Measurements from ENCODE around the gene DCK.
A peak's percentile ranks its signal among the peaks of the same experiment; 100 is the strongest.

The DCK gene

GRCh38 chr4:70992391-70992881, 1.0 kb upstream of the DCK start:
- Histone ChIP-seq H3K79me2 (ENCODE audit: low read length) (peaks cover 44% of the 10 kb centered on the region), H3K27ac (ENCODE audit: low read length) (peak overlapping the region; percentile 55; the same call in 1 of the 2 replicates)
- no peak for DNase-seq

GRCh38 chr4:70994069-70994366, 569 bp downstream of the DCK start:
- H3K9me2 ChIP-seq (replicated peaks; ENCODE audit: insufficient read depth, low read length) = no peaks in the 10 kb centered on the region
- peak overlapping the region; percentile 98 for H3K4me3 ChIP-seq (ENCODE audit: low read length)
- peak; percentile 16 for DNase-seq
- H2AFZ ChIP-seq (ENCODE audit: low read length) = peak overlapping the region; percentile 64
- peaks cover 60% of the 10 kb centered on the region for H3K79me2 ChIP-seq (ENCODE audit: low read length)
- H3K9ac ChIP-seq (ENCODE audit: low read length) = peak overlapping the region; percentile 75
- H3F3A ChIP-seq (ENCODE audit: insufficient read depth, low read length) = peaks cover 18% of the 10 kb centered on the region
- peak overlapping the region; percentile 86 for H3K4me2 ChIP-seq (ENCODE audit: low read depth, low read length)
- TF ChIP-seq CTCF (IDR thresholded peaks at IDR 0.05; ENCODE audit: low read length) = no peak
- no peak for TF ChIP-seq EZH2phosphoT487 (IDR thresholded peaks at IDR 0.05; ENCODE audit: low read length)
- no peak for TF ChIP-seq EZH2 (optimal IDR thresholded peaks at IDR 0.05; ENCODE audit: low read depth, low read length)
- no peaks in the 10 kb centered on the region for H3K27me3 ChIP-seq (replicated peaks; ENCODE audit: insufficient read depth, low read length)
- H4K20me1 ChIP-seq (ENCODE audit: insufficient read depth, low read length) = peaks cover 8% of the 10 kb centered on the region; the same call in 1 of the 2 replicates
- H3K36me3 ChIP-seq (replicated peaks; ENCODE audit: insufficient read depth, low read length) = peaks cover 13% of the 10 kb centered on the region; the same call in 1 of the 2 replicates
- H3K9me3 ChIP-seq (replicated peaks; ENCODE audit: insufficient read depth, low read length) = no peaks in the 10 kb centered on the region
- peak overlapping the region; percentile 55; the same call in 1 of the 2 replicates for H3K27ac ChIP-seq (ENCODE audit: low read length)
- H3K4me1 ChIP-seq (ENCODE audit: low read length) = peaks cover 23% of the 10 kb centered on the region; the same call in 1 of the 2 replicates

More at GRCh38 chr4:70992391-70992881, 1.0 kb upstream of the DCK start:
- TF ChIP-seq EZH2phosphoT487 (IDR thresholded peaks at IDR 0.05; ENCODE audit: low read length) (no peak), CTCF (IDR thresholded peaks at IDR 0.05; ENCODE audit: low read length) (no peak), EZH2 (optimal IDR thresholded peaks at IDR 0.05; ENCODE audit: low read depth, low read length) (no peak)
- peak overlapping the region; percentile 98 for H3K4me3 ChIP-seq (ENCODE audit: low read length)
- H3K4me2 ChIP-seq (ENCODE audit: low read depth, low read length) = peak overlapping the region; percentile 86
- peaks cover 8% of the 10 kb centered on the region; the same call in 1 of the 2 replicates for H4K20me1 ChIP-seq (ENCODE audit: insufficient read depth, low read length)
- no peaks in the 10 kb centered on the region for H3K36me3 ChIP-seq (replicated peaks; ENCODE audit: insufficient read depth, low read length)
- H3K9me2 ChIP-seq (replicated peaks; ENCODE audit: insufficient read depth, low read length) = no peaks in the 10 kb centered on the region
- H3K4me1 ChIP-seq (ENCODE audit: low read length) = peaks cover 20% of the 10 kb centered on the region; the same call in 1 of the 2 replicates
- peak overlapping the region; percentile 75; the same call in 1 of the 2 replicates for H3K9ac ChIP-seq (ENCODE audit: low read length)
- peak overlapping the region; percentile 64 for H2AFZ ChIP-seq (ENCODE audit: low read length)
- H3F3A ChIP-seq (ENCODE audit: insufficient read depth, low read length) = peaks cover 18% of the 10 kb centered on the region
- H3K9me3 ChIP-seq (replicated peaks; ENCODE audit: insufficient read depth, low read length) = no peaks in the 10 kb centered on the region
- no peaks in the 10 kb centered on the region for H3K27me3 ChIP-seq (replicated peaks; ENCODE audit: insufficient read depth, low read length)

- no peaks in the 10 kb centered on the region for H3K27me3 ChIP-seq (replicated peaks; ENCODE audit: insufficient read depth, low read length)
- H3K9ac ChIP-seq (ENCODE audit: low read length) = peak overlapping the region; percentile 75
- no peak for TF ChIP-seq CTCF (IDR thresholded peaks at IDR 0.05; ENCODE audit: low read length)
- TF ChIP-seq EZH2 (optimal IDR thresholded peaks at IDR 0.05; ENCODE audit: low read depth, low read length) = no peak
- TF ChIP-seq EZH2phosphoT487 (IDR thresholded peaks at IDR 0.05; ENCODE audit: low read length) = no peak
- H3K4me1 ChIP-seq (ENCODE audit: low read length) = peaks cover 23% of the 10 kb centered on the region; the same call in 1 of the 2 replicates
- H3K79me2 ChIP-seq (ENCODE audit: low read length) = peaks cover 63% of the 10 kb centered on the region
- no peaks in the 10 kb centered on the region for H3K9me2 ChIP-seq (replicated peaks; ENCODE audit: insufficient read depth, low read length)
- peak overlapping the region; percentile 86 for H3K4me2 ChIP-seq (ENCODE audit: low read depth, low read length)
- peak overlapping the region; percentile 64 for H2AFZ ChIP-seq (ENCODE audit: low read length)
- H3K36me3 ChIP-seq (replicated peaks; ENCODE audit: insufficient read depth, low read length) = peaks cover 13% of the 10 kb centered on the region; the same call in 1 of the 2 replicates
- peaks cover 18% of the 10 kb centered on the region for H3F3A ChIP-seq (ENCODE audit: insufficient read depth, low read length)
- peak overlapping the region; percentile 98 for H3K4me3 ChIP-seq (ENCODE audit: low read length)
- H3K27ac ChIP-seq (ENCODE audit: low read length) = peak overlapping the region; percentile 55; the same call in 1 of the 2 replicates
- H3K9me3 ChIP-seq (replicated peaks; ENCODE audit: insufficient read depth, low read length) = no peaks in the 10 kb centered on the region
- peaks cover 8% of the 10 kb centered on the region; the same call in 1 of the 2 replicates for H4K20me1 ChIP-seq (ENCODE audit: insufficient read depth, low read length)
- peak; percentile 34 for DNase-seq
These were observed 1.1 kb downstream of the DCK start for GRCh38 chr4:70994387-70995099.

Measured in MM.1S (cell line).